OCI-LY3 (cell line): Measurements from ENCODE around the gene CCNG2.

Experiments
- H2AFZ ChIP-seq: fragments of 200-600, 300-600 bp; shearing (Covaris generic); 2 replicates; pipeline ENCODE4 v1.6.0; 2014; ENCODE audit warnings: antibody characterized with exemption, low read depth, low read length
- H3K27ac ChIP-seq: fragments of 200-600, 300-600 bp; sonication (generic); 2 replicates; pipeline ENCODE4 v1.5.1; 2014; ENCODE audit warnings: mild to moderate bottlenecking, low read length, moderate library complexity, mixed read lengths
- H3K27me3 ChIP-seq: fragments of 200-600, 300-600 bp; sonication (generic); 2 replicates; pipeline ENCODE4 v1.6.1; 2014; ENCODE audit warnings: low read depth, low read length, mixed read lengths
- H3K36me3 ChIP-seq: fragments of 200-600, 300-600 bp; sonication (generic); replicated peaks from 2 replicates; pipeline ENCODE3; 2014; ENCODE audit warnings: low read depth, low read length, mixed read lengths
- H3K4me1 ChIP-seq: fragments of 300-600, 200-600 bp; sonication (generic); 2 replicates; pipeline ENCODE4 v1.6.1; 2014; ENCODE audit warnings: low read length, mixed read lengths
- H3K4me2 ChIP-seq: fragments of 200-600, 300-600 bp; sonication (generic); 2 replicates; pipeline ENCODE4 v1.6.1; 2014; ENCODE audit warnings: low read length, mixed read lengths
- H3K4me3 ChIP-seq: fragments of 300-600, 200-600 bp; sonication (generic); 2 replicates; pipeline ENCODE4 v1.5.1; 2014; ENCODE audit warnings: antibody characterized with exemption, mild to moderate bottlenecking, low read length, moderate library complexity
- H3K79me2 ChIP-seq: fragments of 300-600, 200-600 bp; shearing (Covaris generic); 2 replicates; pipeline ENCODE4 v1.6.1; 2014; ENCODE audit warnings: mild to moderate bottlenecking, low read length, mixed read lengths
- H3K9ac ChIP-seq: fragments of 300-600, 200-600 bp; shearing (Covaris generic); 2 replicates; pipeline ENCODE4 v1.6.0; 2014; ENCODE audit warnings: mild to moderate bottlenecking, low read length, moderate library complexity
- H3K9me3 ChIP-seq: fragments of 200-600, 300-600 bp; shearing (Covaris generic); 2 replicates; pipeline ENCODE4 v1.6.1; 2014; ENCODE audit warnings: low read length, mixed read lengths; ENCODE audit not compliant: insufficient read depth
- H4K20me1 ChIP-seq: fragments of 200-600, 300-600 bp; sonication (generic); 2 replicates; pipeline ENCODE4 v1.6.1; 2016; ENCODE audit warnings: low read length, mixed read lengths; ENCODE audit not compliant: insufficient read depth
- EZH2phosphoT487 ChIP-seq: fragments of 200-600 bp; shearing (Covaris generic); IDR thresholded peaks from 2 replicates; pipeline ENCODE4 v1.6.1; 2018; ENCODE audit warnings: antibody characterized with exemption, mixed run types, low read depth
- TF ChIP-seq, protein P1 (sequence below): fragments of 200-600, 300-600 bp; sonication (generic); IDR thresholded peaks from 2 replicates; pipeline ENCODE4 v1.5.1; 2014; ENCODE audit warnings: antibody characterized with exemption, low read length, low read depth

The CCNG2 gene

DNA sequence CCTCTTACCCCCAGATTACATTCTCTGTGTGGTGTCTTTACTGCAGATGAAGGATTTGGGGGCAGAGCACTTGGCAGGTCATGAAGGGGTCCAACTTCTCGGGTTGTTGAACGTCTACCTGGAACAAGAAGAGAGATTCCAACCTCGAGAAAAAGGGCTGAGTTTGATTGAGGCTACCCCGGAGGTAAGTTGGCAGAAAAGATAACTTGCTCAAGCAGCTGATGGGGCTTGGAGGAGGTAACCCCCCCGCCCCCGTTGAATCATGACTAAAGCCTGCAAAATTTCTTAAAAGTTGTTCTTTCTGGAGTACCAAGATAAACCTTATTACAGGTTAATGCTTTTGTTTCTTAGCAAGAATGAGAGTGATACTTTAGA, 1.5 kb downstream of the CCNG2 start:
- TF ChIP-seq EZH2phosphoT487: no peak
- TF ChIP-seq, protein P1, sequence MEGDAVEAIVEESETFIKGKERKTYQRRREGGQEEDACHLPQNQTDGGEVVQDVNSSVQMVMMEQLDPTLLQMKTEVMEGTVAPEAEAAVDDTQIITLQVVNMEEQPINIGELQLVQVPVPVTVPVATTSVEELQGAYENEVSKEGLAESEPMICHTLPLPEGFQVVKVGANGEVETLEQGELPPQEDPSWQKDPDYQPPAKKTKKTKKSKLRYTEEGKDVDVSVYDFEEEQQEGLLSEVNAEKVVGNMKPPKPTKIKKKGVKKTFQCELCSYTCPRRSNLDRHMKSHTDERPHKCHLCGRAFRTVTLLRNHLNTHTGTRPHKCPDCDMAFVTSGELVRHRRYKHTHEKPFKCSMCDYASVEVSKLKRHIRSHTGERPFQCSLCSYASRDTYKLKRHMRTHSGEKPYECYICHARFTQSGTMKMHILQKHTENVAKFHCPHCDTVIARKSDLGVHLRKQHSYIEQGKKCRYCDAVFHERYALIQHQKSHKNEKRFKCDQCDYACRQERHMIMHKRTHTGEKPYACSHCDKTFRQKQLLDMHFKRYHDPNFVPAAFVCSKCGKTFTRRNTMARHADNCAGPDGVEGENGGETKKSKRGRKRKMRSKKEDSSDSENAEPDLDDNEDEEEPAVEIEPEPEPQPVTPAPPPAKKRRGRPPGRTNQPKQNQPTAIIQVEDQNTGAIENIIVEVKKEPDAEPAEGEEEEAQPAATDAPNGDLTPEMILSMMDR: no peak
- H3K4me3 ChIP-seq: peak overlapping the region; percentile 94
- no peaks in the 10 kb centered on the region; the same call in 1 of the 2 replicates for H3K79me2 ChIP-seq
- H4K20me1 ChIP-seq: 0 out of 2 replicates have a peak, but pooled peaks cover 4% of the 10 kb centered on the region
- H2AFZ ChIP-seq: 0 out of 2 replicates have a peak overlapping the region, but pooled peaks have one; percentile 3
- peaks cover 8% of the 10 kb centered on the region; the same call in 1 of the 2 replicates for H3K9me3 ChIP-seq
- H3K27ac ChIP-seq: no peak overlapping the region
- H3K27me3 ChIP-seq: no peaks in the 10 kb centered on the region
- peak overlapping the region; percentile 87 for H3K9ac ChIP-seq
- peaks cover 38% of the 10 kb centered on the region for H3K36me3 ChIP-seq
- peaks cover 30% of the 10 kb centered on the region for H3K4me1 ChIP-seq
- peak overlapping the region; percentile 75 for H3K4me2 ChIP-seq

DNA sequence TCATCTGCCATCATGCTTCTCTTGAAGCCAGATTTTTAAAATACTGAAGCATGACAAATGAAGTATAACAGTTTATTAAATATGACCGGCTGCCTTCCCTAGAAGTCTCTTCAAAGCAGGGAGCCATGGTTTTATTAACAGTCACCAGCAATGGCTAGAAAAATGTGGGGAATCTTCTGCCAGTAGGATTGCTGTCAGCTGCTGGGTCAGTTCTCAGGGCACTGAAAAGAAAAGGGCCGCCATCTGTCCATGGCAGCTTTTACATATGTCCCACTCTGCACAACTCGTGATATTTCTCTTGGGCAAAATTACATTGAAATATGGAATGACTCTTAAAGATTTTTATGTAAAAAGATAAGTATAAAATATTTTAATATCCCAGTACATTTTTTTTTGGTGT, 2.8 kb downstream of the CCNG2 start:
- peaks cover 5% of the 10 kb centered on the region; the same call in 1 of the 2 replicates for H3K9me3 ChIP-seq
- H4K20me1 ChIP-seq: 0 out of 2 replicates have a peak, but pooled peaks cover 4% of the 10 kb centered on the region

DNA sequence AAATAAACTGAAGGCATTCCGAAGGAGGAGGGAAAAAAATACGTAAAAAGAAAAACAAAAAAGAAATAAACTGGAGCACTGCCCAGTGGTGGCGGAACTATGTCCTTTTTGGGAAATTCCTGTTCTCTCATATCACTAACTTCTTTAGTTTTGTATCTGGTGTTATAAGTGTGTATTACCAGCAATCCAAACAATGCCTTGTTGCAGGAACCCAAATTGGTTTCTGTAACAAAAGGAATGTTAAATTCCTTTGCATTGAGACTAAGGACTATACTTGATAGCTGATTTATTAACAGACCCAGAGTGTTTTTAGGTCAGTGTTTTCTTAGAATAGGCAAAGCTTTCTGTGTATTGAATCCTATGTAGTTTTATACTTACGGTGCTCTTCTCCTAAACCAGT, 6.6 kb downstream of the CCNG2 start:
- Histone ChIP-seq H4K20me1 (0 out of 2 replicates have a peak, but pooled peaks cover 9% of the 10 kb centered on the region), H3K9me3 (no peaks in the 10 kb centered on the region), H3K27me3 (no peaks in the 10 kb centered on the region), H2AFZ (no peak overlapping the region), H3K4me2 (no peak overlapping the region), H3K9ac (no peak overlapping the region), H3K27ac (no peak overlapping the region), H3K36me3 (peaks cover 70% of the 10 kb centered on the region), H3K79me2 (no peaks in the 10 kb centered on the region), H3K4me1 (peaks cover 4% of the 10 kb centered on the region; the same call in 1 of the 2 replicates), H3K4me3 (no peak overlapping the region)
- TF ChIP-seq EZH2phosphoT487: no peak
- TF ChIP-seq, protein P1: no peak

More for the DNA sequence above, 2.8 kb downstream of the CCNG2 start:
- no peak overlapping the region for H2AFZ ChIP-seq
- H3K27me3 ChIP-seq: no peaks in the 10 kb centered on the region
- TF ChIP-seq, protein P1: no peak
- TF ChIP-seq EZH2phosphoT487: no peak
- H3K79me2 ChIP-seq: no peaks in the 10 kb centered on the region; the same call in 1 of the 2 replicates
- H3K36me3 ChIP-seq: peaks cover 51% of the 10 kb centered on the region
- H3K9ac ChIP-seq: no peak overlapping the region
- no peak overlapping the region for H3K4me3 ChIP-seq
- H3K27ac ChIP-seq: no peak overlapping the region
- peaks cover 20% of the 10 kb centered on the region for H3K4me1 ChIP-seq
- H3K4me2 ChIP-seq: no peak overlapping the region

DNA sequence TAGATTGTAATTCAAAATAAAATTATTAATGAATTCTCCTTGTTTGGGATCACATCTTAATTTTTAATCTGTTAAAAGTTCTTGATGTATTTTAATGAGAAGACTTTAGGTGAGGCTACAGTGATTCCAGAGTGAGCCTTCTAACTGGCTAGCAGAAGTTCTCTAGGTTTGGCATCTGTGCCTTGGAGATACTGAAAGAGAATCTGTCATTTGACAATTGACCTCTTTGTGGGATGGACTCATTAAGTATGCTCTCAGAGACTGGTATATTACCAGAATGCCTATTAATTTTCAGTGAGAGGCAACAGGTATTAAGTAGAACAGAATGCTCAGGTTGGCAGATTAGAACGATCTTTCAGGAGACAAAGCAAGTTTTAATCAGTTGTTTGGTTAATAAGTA, 10.2 kb downstream of the CCNG2 start:
- Histone ChIP-seq H3K27ac (no peak overlapping the region), H3K4me2 (no peak overlapping the region), H3K4me1 (no peaks in the 10 kb centered on the region), H3K4me3 (no peak overlapping the region), H3K27me3 (no peaks in the 10 kb centered on the region), H3K79me2 (no peaks in the 10 kb centered on the region), H3K9ac (no peak overlapping the region), H2AFZ (no peak overlapping the region), H4K20me1 (0 out of 2 replicates have a peak, but pooled peaks cover 9% of the 10 kb centered on the region), H3K36me3 (peaks cover 61% of the 10 kb centered on the region), H3K9me3 (no peaks in the 10 kb centered on the region)
- TF ChIP-seq, protein P1: no peak
- no peak for TF ChIP-seq EZH2phosphoT487
